ENCODE data around the gene DUOXA2.
"Not testable (repeated sequence)": the region's sequence is repeated elsewhere in the genome, so short reads cannot be mapped to it uniquely, and the experiment has no call there.

The DUOXA2 gene

DNA sequence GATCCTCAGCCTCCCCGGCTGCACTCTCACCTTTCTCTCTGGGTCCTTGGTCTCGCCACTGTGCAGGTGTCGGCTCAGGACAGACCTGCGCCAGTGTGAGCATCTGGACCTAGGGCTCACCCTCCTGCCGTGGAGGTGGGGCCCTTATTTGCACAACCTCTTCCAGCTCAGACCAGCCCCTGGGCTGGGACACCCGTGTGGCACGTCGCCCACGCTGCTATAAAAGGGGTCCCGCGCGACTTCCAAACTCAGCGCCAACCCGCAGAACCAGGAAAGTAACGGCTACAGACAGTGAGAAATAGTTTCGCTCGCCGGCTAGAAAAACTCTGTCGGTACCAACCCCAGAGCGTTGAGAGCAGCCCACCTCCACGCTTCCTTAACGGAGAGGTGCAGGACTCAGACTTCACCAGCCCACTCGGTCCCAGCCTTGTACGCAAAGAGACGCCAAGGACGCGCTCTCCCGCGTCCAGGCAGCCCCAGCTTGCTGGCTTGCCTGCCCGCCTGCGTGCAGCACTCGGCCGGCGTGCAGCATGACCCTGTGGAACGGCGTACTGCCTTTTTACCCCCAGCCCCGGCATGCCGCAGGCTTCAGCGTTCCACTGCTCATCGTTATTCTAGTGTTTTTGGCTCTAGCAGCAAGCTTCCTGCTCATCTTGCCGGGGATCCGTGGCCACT, at the start of gene DUOXA2, which contains the start of gene DUOX2:
Gene DUOXA2 (plus strand): TSS at position 251 of the 675 bp plus-strand sequence. CDS start 280 bp downstream, at position 531.
Gene DUOX2 (minus strand): TSS at position 97 of the 675 bp plus-strand sequence. CDS start 761 bp downstream, outside the sequence.
- no peak for DNase-seq

DNA sequence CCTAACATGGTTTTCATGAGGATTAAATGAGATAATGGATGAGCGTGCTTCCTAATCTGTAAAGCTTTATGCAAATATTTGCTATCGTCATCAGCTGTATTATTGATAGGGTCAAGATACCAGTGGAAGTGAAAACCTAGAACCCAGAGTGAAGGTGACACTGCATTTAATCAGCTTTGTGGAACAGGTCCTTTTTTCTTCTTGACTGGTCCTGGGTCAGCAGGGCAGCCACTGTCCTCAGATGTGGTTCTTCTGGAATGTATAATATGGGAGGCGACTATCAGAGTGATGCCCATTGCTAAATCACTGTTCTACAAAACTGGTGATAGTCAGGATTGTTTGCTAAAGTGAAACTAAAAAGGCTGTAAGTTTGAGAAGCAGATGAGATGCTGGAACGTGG, 49.7 kb upstream of the DUOXA2 start:
- DNase-seq, result no peak

DNA sequence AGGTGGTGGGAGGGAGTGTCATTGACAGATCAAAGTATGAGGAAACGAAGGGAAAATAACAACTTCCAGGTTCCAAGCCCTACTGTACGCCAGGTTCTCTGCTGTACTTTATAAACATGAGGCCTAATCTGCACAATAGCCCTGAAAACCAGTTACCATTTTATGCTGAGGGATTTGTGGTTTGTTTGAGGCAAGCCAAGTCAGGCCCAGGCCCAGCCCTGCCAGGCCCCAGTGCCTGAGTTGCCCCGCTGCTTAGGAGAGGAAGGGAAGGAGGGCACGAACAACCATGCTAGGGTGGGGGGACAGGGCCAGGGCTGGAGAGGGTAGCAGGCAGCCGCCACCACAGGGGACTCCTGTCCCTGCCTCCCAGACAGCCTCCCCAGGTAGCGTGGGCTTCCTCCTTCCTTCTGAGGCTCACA, 44.2 kb upstream of the DUOXA2 start:
- not testable (repeated sequence) for DNase-seq

- DNase-seq, result not testable (repeated sequence)
Measured at GRCh38 chr15:45073602-45074001, 40.5 kb upstream of the DUOXA2 start.

DNA sequence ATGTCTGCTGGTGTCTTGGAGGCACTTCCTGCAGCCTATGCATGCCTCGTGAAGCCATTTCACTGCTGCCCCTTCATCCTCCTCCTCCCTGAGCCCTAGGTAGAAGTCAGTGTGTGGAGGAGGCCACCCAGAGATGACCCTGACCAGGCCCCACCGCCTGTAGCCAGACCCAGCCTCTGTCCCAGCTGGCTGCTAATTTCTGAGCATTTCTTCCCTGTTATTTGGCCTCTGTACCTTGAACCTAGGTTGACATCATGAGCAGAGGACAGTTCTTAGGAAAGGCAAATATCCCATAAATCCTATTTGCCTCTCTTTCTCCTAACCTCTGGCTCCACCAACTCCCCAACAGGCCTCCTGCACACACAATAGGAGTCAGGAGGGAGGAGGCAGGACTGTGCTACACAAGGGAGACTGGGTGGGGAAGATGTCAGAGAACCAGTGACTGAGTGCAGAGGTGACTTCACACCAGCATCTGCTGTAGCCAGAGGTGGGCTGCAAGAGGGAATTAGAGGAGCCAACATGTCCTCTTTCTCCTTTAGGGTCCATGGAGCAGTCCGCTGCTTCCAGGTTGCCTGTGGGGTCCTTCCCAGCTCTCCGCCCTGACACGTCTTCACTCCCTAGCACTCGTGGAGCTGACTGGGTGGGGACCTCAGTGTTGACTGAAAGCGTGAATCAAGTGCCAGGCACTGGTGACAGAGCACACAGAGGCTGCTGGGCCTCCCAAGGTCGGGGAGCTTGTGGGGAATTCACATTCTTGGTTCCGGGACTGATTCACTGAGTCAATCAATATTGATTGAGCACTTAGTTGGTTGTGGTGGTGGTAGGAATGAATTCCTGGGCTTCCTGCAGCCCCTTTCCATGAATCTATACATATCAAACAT, 38.4 kb upstream of the DUOXA2 start:
- not testable (repeated sequence) for DNase-seq

DNA sequence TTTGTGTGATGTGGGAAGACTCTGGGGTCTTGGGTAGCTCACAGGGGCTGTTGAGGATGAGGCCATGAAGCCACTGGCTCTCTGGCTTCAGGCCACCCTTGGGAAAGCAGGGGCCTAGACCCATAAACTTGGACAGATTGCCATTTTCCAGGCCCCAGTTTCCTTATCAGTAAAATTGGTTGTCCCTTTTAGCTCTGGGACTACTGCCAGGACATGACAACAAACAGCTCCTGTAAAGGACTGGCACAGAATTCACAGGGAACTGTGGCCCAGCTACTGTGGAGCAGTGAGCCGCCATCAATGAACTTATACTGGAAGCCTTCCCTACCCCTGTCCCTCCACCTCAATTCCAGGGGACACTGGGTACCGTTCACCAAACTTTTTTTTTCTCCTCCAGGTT, 36.7 kb upstream of the DUOXA2 start:
- not testable (repeated sequence) for DNase-seq

DNA sequence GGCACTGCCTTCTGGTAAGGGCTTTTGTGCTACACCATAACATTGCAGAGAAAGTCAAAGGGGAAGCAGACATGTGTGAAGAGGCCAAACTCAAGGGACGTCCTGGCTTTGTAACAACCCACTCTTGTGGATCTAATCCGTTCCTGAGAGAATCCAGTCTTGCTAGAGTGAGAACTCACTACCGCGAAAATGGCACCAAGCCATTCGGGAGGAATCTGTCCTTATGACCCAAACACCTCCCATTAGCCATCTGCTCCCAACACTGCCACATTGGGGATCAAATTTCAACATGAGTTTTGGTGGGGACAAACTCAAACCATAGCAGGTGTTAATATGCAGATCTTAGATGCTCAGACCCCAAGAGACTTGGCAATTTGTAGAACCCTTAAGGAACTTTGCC, 34.9 kb upstream of the DUOXA2 start:
- DNase-seq, result not testable (repeated sequence)

GRCh38 chr15:45079628-45080246, 34.4 kb upstream of the DUOXA2 start:
- DNase-seq, result not testable (repeated sequence)

- not testable (repeated sequence) for DNase-seq
Measured at GRCh38 chr15:45080593-45080992, 33.5 kb upstream of the DUOXA2 start.

DNA sequence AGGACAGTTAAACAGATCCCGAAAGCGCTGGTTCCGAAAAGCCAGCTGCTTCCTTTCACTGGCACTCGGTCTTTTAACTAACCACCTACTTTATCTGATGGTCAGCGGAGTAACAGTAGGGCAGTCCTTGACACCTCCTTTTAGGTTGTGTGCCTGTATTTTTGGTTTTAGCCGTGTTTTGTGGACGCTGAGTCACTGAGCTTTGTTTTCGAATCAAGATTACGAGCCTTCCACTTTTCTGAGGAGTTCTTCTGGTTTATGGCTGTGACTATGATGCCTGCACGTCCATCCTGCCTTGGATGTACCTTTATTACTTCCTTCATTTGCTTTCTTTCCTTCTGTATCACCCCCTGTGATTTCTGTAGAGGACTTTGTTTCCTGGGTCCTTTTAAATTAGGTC, 31.7 kb upstream of the DUOXA2 start:
- not testable (repeated sequence) for DNase-seq

DNA sequence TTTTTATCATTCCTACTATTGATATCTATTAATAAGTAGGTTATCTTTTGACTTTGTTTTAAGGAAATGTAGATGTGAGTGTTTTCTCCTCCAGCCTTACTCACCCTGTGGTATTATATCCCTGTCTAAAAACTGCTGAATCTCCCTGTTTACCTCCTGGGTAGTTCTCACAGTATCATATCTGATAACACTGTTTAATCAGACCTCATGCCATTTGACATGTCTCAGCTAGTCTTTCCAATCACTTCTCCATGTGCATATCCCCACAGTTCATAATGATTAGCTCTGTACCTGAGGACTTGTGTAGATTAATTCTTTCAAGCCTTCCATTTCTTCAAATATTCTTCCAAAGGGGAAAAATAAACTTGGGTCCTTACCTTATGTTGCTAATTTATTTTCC, 30.9 kb upstream of the DUOXA2 start:
- no peak for DNase-seq

DNA sequence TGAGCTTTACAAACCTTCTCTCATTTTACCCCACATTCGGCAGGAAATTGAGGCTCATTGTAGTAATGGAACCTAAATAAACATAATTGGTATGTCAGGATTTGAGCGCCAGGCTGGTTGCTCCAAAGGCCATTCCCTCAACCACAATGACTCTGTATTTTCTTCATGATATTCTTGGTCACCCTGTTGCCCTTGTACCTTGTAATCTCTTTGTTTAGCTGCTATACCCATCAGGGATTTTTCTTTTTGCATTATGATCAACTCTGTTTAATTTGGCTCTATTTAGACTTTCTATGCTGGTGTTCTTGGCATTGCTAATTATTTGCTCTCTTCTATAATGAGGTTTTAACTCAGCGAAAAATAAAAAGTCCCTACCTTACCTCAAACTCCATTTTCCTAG, 30.0 kb upstream of the DUOXA2 start:
- no peak for DNase-seq

GRCh38 chr15:45087513-45087912, 26.6 kb upstream of the DUOXA2 start:
- no peak for DNase-seq

GRCh38 chr15:45088801-45089711, 25.1 kb upstream of the DUOXA2 start:
- no peak for DNase-seq

- DNase-seq, result no peak
Measured at GRCh38 chr15:45089712-45090373, 24.3 kb upstream of the DUOXA2 start.

DNA sequence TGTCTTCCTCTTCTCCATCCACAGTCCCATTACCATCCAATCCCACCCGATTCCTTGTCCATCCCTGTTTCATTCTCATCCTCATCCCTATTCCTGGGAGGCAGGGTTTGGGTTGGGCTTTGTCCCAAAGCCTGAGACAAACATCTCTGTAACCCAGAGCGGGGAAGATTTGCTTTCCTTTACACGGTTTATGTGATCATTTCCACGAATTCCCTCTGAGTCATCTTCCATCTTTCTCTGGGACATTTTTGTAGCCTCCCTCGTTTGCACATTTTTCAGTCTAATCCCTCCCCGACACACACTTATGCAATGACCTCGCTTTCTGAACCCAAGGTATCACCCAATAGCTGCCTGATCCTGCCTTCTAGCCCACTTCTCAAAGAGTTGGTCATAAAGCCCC, 23.0 kb upstream of the DUOXA2 start:
- no peak for DNase-seq

GRCh38 chr15:45091576-45091975, 22.6 kb upstream of the DUOXA2 start:
- no peak for DNase-seq

DNA sequence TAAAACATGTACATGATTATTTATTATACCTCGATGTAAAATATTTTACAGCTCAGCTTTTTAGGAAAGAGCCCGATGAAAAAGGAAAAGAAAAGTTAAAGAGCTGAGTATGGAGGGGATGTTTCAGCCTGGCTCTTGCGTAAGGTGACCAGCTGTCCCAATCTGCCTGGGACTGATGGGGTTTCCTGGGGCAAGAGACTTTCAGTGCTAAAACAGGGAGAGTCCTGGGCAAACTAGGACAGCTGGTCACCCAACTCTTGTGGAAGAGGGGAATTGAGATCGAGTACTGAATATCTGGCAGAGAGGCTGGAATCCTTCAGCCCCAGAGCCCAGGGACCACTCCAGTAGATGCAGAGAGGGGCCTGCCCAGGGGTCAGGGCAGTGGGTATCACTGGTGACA, 21.1 kb upstream of the DUOXA2 start:
- no peak for DNase-seq

GRCh38 chr15:45093622-45094357, 20.3 kb upstream of the DUOXA2 start:
- DNase-seq, result no peak

DNA sequence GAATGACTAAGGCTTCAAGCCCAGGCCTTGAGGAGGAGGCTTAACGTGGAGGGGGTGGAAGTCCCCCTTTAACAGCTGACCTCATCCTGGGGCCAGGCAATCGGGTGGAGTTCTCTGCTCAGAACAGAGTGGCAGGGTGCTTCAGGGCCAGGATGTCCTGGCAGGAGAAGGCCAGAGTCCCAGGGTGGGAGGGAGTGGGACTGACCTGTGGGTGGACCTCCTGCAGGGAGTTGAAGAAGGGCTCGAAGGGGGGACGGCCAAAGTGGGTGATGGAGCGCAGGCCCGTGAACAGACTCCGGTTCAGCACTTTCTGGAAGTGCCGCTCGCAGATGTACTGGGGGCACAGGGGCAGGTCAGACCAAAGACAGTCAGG, 19.8 kb upstream of the DUOXA2 start:
- no peak for DNase-seq

DNA sequence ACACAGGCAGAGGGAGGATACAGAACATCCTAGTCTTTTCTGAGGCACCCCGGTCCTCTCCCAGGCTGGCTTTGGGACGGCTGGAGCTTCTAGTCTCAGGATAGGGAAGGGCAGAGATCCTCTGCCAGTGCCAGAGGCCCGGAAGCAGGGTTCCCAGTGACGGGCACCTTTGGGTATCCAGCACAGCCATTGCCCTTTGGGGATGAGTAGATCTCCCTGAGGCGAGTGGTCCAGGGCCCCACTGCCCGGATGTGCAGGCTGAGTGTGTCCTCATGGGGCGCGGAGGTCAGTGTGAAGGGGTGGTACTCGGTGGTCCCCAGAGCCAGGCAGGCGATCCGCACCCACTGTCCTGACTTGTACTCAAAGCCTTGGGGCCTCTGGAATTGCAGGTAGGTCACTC, 18.5 kb upstream of the DUOXA2 start:
- DNase-seq, result no peak

Data from CD4-positive, alpha-beta T cell treated with Interleukin-17A for 4 hours (primary cell).